A673 (cell line): ENCODE data around the gene TMEM132C.

ENCODE experiments used
- CTCF ChIP-seq: fragments of 300-800, 200-600 bp; sonication (generic); conservative IDR thresholded peaks from 2 replicates; pipeline ENCODE4 v1.5.1; 2017; ENCODE audit warnings: low read depth, mild to moderate bottlenecking, antibody characterized with exemption, low read length, moderate library complexity, mixed read lengths
- EZH2 ChIP-seq: fragments of 200-600 bp; sonication (generic); IDR thresholded peaks from 2 replicates; pipeline ENCODE4 v1.6.1; 2017; ENCODE audit warnings: borderline replicate concordance, low read depth, mild to moderate bottlenecking, mixed read lengths, antibody characterized with exemption, low read length; ENCODE audit not compliant: poor library complexity, severe bottlenecking

DNA sequence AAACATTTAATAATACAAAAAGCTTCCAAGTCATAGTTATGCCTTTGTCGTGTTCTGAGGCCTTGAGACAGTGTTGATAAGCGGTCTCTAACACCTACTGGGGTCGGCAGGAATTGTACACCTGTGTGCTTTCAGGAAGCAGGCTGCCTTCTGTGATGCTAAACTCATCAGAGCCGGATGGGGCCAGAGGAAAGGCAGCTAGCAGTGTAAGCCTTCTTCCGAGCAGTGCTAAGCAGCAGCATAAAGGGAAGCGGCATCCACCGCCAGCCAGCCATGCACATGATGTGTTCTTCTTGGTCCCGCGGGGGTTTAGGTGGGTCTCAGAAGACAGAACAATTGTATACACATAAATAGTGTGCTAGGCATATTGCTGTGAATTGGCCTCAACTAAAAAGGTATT, 397.5 kb downstream of the TMEM132C start:
- TF ChIP-seq CTCF (no peak), EZH2 (no peak)
